OCI-LY1 (cell line): ENCODE results near the gene GUF1.

ENCODE experiments used
- CTCF ChIP-seq: fragments of 200-600 bp; sonication (generic), shearing (Covaris generic); IDR thresholded peaks from 2 replicates; pipeline ENCODE4 v1.5.1; 2017; ENCODE audit warnings: mild to moderate bottlenecking, antibody characterized with exemption, low read length, moderate library complexity, mixed read lengths
- EZH2 ChIP-seq: fragments of 200-600 bp; sonication (generic), shearing (Covaris generic); IDR thresholded peaks from 2 replicates; pipeline ENCODE4 v1.8.0; 2017; ENCODE audit warnings: borderline replicate concordance, mixed run types, mild to moderate bottlenecking, antibody characterized with exemption, low read length, moderate library complexity, mixed read lengths

- TF ChIP-seq CTCF, result no peak
- no peak for TF ChIP-seq EZH2
Observed at GRCh38 chr4:44725726-44726037, 47.5 kb downstream of the GUF1 start.
